ENCODE results near the gene NPY.

DNA sequence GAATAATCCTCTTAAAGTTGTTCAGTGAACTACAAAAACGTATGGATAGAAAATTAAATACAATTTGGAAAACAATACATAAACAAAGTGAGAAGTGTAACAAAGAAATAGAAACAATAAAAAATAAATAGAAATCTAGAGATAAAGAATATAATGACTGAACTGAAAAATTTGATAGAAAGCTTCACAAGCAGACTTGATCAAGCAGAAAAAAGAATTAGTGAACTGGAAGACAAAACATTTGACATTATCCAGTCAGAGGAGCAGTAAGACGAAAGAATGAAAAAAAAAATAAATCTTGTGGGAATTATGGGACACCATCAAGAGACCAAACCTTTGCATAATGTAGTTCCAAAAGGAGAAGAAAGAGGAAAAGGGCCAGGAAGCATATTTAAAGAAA is 32.4 kb upstream of the NPY start:
- no peak for TF ChIP-seq YBX1 (IDR thresholded peaks at IDR 0.05)
- no peak for TF ChIP-seq SMC3 (IDR thresholded peaks at IDR 0.05; ENCODE audit: borderline replicate concordance, low read length)
- TF ChIP-seq, protein P1, sequence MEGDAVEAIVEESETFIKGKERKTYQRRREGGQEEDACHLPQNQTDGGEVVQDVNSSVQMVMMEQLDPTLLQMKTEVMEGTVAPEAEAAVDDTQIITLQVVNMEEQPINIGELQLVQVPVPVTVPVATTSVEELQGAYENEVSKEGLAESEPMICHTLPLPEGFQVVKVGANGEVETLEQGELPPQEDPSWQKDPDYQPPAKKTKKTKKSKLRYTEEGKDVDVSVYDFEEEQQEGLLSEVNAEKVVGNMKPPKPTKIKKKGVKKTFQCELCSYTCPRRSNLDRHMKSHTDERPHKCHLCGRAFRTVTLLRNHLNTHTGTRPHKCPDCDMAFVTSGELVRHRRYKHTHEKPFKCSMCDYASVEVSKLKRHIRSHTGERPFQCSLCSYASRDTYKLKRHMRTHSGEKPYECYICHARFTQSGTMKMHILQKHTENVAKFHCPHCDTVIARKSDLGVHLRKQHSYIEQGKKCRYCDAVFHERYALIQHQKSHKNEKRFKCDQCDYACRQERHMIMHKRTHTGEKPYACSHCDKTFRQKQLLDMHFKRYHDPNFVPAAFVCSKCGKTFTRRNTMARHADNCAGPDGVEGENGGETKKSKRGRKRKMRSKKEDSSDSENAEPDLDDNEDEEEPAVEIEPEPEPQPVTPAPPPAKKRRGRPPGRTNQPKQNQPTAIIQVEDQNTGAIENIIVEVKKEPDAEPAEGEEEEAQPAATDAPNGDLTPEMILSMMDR (IDR thresholded peaks at IDR 0.05 in 2 of 3, conservative IDR thresholded peaks at IDR 0.05 in 1 of 3; ENCODE audit: control insufficient read depth in 2 of 3, extremely low read depth in 1 of 3, insufficient read depth in 1 of 3, low read depth in 3 of 3, low read length in 3 of 3), result no peak
- TF ChIP-seq CEBPB (IDR thresholded peaks at IDR 0.05; ENCODE audit: borderline replicate concordance in 1 of 2, low read depth in 2 of 2, low read length in 2 of 2), result no peak
- no peak for TF ChIP-seq POLR2AphosphoS5 (IDR thresholded peaks at IDR 0.05; ENCODE audit: low read length)
- TF ChIP-seq JUND (IDR thresholded peaks at IDR 0.05; ENCODE audit: low read depth, low read length), result no peak
- TF ChIP-seq MXI1 (IDR thresholded peaks at IDR 0.05; ENCODE audit: low read depth, low read length), result no peak
- TF ChIP-seq IKZF2 (IDR thresholded peaks at IDR 0.05), result no peak

Measured in GM12878 (cell line).